OCI-LY7 (cell line): ENCODE results near the gene RUNX1. TPM values are rescaled to one million over a fixed set of nuclear protein-coding genes. Genes with fewer than 3 reads are reported as not detected.
"Not testable (repeated sequence)": the region's sequence is repeated elsewhere in the genome, so short reads cannot be mapped to it uniquely, and the experiment has no call there.

Experiments used
- BruUV-seq: library from RNA; stranded (reverse); fragments of 400-500 nt; replicated peaks from 2 replicates; lab custom pipeline; 2021; lab: Mats Ljungman, UMichigan
- CTCF ChIA-PET: fragments of 300-600 bp; sonication (Branson Sonifier 250); formaldehyde crosslinking; loops from one replicate; lab custom pipeline; 2022; ENCODE audit warnings: antibody characterized with exemption; ENCODE audit not compliant: unreplicated experiment; lab: Charles Lee
- POLR2A ChIA-PET: fragments of 300-600 bp; sonication (Branson Sonifier 250); formaldehyde crosslinking; loops from one replicate; lab custom pipeline; 2022; ENCODE audit warnings: antibody characterized with exemption; lab: Charles Lee
- DNase-seq: peaks from one replicate; pipeline ENCODE4 v3.0.0-alpha.2; 2015; ENCODE audit warnings: low spot score
- H2AFZ ChIP-seq: fragments of 200-600 bp; sonication (generic), shearing (Covaris generic); 2 replicates; pipeline ENCODE4 v1.6.1; 2014; ENCODE audit warnings: mild to moderate bottlenecking, antibody characterized with exemption, low read length, moderate library complexity
- H3K27ac ChIP-seq: fragments of 200-600 bp; sonication (generic); 2 replicates; pipeline ENCODE4 v1.5.1; 2014; ENCODE audit warnings: mixed run types, low read depth, mild to moderate bottlenecking, moderate library complexity, low read length, inconsistent platforms; ENCODE audit not compliant: poor library complexity, severe bottlenecking
- H3K36me3 ChIP-seq: fragments of 200-600 bp; sonication (generic); 2 replicates; pipeline ENCODE4 v1.6.1; 2014; ENCODE audit warnings: mild to moderate bottlenecking, antibody characterized with exemption, low read length, moderate library complexity, mixed read lengths; ENCODE audit not compliant: insufficient read depth
- H3K4me1 ChIP-seq: fragments of 200-600 bp; sonication (generic); 2 replicates; pipeline ENCODE4 v1.5.1; 2014; ENCODE audit warnings: mild to moderate bottlenecking, low read length; ENCODE audit not compliant: insufficient read depth, poor library complexity, severe bottlenecking
- H3K4me2 ChIP-seq: fragments of 200-600 bp; sonication (generic); 2 replicates; pipeline ENCODE4 v1.6.1; 2014; ENCODE audit warnings: mild to moderate bottlenecking, low read length
- H3K4me3 ChIP-seq: fragments of 200-600 bp; sonication (generic); 2 replicates; pipeline ENCODE4 v1.5.1; 2014; ENCODE audit warnings: mild to moderate bottlenecking, low read depth, low read length; ENCODE audit not compliant: poor library complexity, severe bottlenecking
- H3K79me2 ChIP-seq: fragments of 200-600 bp; sonication (generic); 2 replicates; pipeline ENCODE4 v1.6.1; 2016; ENCODE audit warnings: low read depth, mild to moderate bottlenecking, low read length, moderate library complexity, mixed read lengths; ENCODE audit not compliant: insufficient read depth
- H3K9me2 ChIP-seq: fragments of 200-600 bp; sonication (generic); 2 replicates; pipeline ENCODE4 v1.6.1; 2016; ENCODE audit warnings: mild to moderate bottlenecking, low read length, mixed read lengths; ENCODE audit not compliant: insufficient read depth
- H3K9me3 ChIP-seq: fragments of 200-600 bp; sonication (generic); 2 replicates; pipeline ENCODE4 v1.6.1; 2014; ENCODE audit warnings: mild to moderate bottlenecking, mixed run types, low read length, mixed read lengths
- H4K20me1 ChIP-seq: fragments of 200-600 bp; sonication (generic); 2 replicates; pipeline ENCODE4 v1.6.1; 2014; ENCODE audit warnings: mild to moderate bottlenecking, antibody characterized with exemption, low read length, moderate library complexity, mixed read lengths; ENCODE audit not compliant: insufficient read depth
- EZH2phosphoT487 ChIP-seq: fragments of 200-600 bp; sonication (generic); IDR thresholded peaks from 2 replicates; pipeline ENCODE4 v1.6.1; 2018; ENCODE audit warnings: low read depth, borderline replicate concordance, mild to moderate bottlenecking, mixed run types, antibody characterized with exemption, low read length, moderate library complexity, mixed read lengths
- intact Hi-C: fragments of 100-400 bp; cut with micrococcal nuclease; formaldehyde crosslinking; loops from one replicate; pipeline ENCODE4 v1.10.0; 2022; ENCODE audit not compliant: unreplicated experiment
- total RNA-seq, 2 experiments: library from RNA; depleted of rRNA in 1 of 2; stranded (reverse); fragments of >200 nt in 1 of 2; shearing (Covaris generic) in 1 of 2; gene quantifications; 2 replicates each; pipeline ENCODE4 v1.2.3, GENCODE V29; 2014 to 2022
- TF ChIP-seq, protein P1 (sequence below): fragments of 200-600 bp; sonication (generic); conservative IDR thresholded peaks from 2 replicates; pipeline ENCODE4 v1.5.1; 2014; ENCODE audit warnings: mild to moderate bottlenecking, antibody characterized with exemption, low read length, moderate library complexity, mixed read lengths

RUNX1 gene
- total RNA-seq, 2 experiments from 2014 or later: 30.5 to 40.8 TPM

DNA sequence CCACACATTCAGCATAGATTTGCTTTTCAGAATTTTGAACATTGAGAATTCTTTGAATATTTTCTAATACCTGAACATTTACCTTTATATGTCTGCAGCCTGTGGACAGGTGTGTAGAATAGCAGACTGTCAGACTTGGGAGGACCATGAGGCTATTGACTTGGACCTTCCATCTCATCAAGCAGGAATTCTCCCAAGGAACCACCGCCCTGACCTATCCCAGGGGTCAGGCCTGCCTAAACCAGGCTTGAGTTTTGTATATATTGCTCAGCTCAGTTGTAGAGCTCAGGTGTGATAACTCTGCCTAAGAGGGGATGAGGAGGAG, 53.2 kb downstream of the RUNX1 start:
- CTCF ChIA-PET: no interaction called here

DNA sequence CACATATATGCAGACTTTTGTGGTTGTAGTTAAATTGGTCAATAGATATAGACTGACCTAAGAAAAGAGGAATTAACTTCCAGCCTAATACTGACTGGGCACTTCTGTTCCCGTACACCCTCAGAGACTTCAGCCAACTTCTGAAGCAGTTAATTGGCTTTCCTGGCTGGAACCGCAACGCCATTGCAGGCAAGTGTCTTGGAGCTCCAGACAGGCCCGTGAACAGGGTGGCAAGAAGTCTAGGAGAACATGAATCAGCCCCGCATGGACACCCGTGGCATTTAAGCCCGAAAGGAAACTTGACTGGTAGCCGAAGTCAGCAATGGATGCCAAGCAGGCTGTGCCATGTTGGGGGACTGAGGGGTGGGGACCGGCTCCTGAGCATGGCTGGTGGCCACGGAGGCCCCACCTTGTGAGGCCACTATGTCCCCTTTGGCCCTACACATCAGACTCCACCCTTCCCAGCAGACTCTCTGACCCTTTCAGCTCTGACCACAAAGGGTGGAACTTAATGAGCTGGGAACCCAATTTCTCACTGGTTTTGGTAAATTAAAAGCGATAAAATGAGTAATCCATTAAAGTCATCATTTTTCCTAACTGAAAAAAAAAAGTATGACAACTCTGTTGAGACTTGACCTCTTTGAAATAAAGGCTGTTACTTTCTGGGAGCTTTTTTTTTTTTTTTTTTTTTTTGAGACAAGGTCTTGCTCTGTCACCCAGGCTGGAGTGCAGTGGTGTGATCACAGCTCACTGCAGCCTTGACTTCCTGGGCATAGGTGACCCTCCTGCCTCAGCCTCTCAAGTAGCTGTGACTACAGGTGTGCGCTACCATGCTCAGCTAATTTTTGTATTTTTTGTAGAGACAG, 54.1 kb downstream of the RUNX1 start:
- Histone ChIP-seq H3K27ac (no peak overlapping the region), H2AFZ (no peak overlapping the region), H3K4me2 (no peak overlapping the region), H3K36me3 (peaks cover 4% of the 10 kb centered on the region), H4K20me1 (peaks cover 22% of the 10 kb centered on the region; the same call in 1 of the 2 replicates), H3K9me2 (no peaks in the 10 kb centered on the region), H3K79me2 (peaks cover 13% of the 10 kb centered on the region; the same call in 1 of the 2 replicates), H3K9me3 (no peaks in the 10 kb centered on the region), H3K4me3 (no peak overlapping the region), H3K4me1 (peaks cover 6% of the 10 kb centered on the region)
- DNase-seq: no peak
- CTCF ChIA-PET: no interaction called here
- BruUV-seq: no TSS peak
- TF ChIP-seq EZH2phosphoT487: no peak
- TF ChIP-seq, protein P1, sequence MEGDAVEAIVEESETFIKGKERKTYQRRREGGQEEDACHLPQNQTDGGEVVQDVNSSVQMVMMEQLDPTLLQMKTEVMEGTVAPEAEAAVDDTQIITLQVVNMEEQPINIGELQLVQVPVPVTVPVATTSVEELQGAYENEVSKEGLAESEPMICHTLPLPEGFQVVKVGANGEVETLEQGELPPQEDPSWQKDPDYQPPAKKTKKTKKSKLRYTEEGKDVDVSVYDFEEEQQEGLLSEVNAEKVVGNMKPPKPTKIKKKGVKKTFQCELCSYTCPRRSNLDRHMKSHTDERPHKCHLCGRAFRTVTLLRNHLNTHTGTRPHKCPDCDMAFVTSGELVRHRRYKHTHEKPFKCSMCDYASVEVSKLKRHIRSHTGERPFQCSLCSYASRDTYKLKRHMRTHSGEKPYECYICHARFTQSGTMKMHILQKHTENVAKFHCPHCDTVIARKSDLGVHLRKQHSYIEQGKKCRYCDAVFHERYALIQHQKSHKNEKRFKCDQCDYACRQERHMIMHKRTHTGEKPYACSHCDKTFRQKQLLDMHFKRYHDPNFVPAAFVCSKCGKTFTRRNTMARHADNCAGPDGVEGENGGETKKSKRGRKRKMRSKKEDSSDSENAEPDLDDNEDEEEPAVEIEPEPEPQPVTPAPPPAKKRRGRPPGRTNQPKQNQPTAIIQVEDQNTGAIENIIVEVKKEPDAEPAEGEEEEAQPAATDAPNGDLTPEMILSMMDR: no peak
- intact Hi-C loops: no loop called here
- POLR2A ChIA-PET: interaction anchor here (0.6 to 1.0 kb wide), 3 partner anchors 9 to 161 kb away, joined by 3 to 4 read pairs (median 3); no protein-coding TSS in a partner anchor

More for the DNA sequence above, 53.2 kb downstream of the RUNX1 start:
- H3K27ac ChIP-seq: no peak overlapping the region
- no peaks in the 10 kb centered on the region for H3K9me2 ChIP-seq
- no peak for DNase-seq
- peaks cover 4% of the 10 kb centered on the region for H3K36me3 ChIP-seq
- H3K4me1 ChIP-seq: peaks cover 6% of the 10 kb centered on the region
- no peak for TF ChIP-seq EZH2phosphoT487
- TF ChIP-seq, protein P1: no peak
- H4K20me1 ChIP-seq: peaks cover 19% of the 10 kb centered on the region; the same call in 1 of the 2 replicates
- no TSS peak for BruUV-seq
- no peak overlapping the region for H3K4me3 ChIP-seq
- POLR2A ChIA-PET: no interaction called here
- H2AFZ ChIP-seq: no peak overlapping the region
- peaks cover 17% of the 10 kb centered on the region; the same call in 1 of the 2 replicates for H3K79me2 ChIP-seq
- H3K4me2 ChIP-seq: no peak overlapping the region
- H3K9me3 ChIP-seq: no peaks in the 10 kb centered on the region
- intact Hi-C loops: no loop called here

DNA sequence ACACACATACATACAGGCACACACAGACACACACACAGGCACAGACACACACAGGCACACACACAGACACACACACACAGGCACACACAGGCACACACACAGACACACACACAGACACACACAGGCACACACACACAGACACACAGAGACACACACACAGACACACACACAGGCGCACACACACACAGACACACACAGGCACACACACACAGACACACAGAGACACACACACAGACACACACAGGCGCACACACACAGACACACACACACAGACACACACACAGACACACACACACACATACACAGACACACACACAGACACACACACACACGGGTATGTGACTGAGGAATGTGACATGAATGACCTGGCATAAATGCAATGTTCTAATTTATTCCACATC, 55.6 kb downstream of the RUNX1 start:
- H3K79me2 ChIP-seq, H3K4me1 ChIP-seq, BruUV-seq, intact Hi-C loops, H3K9me2 ChIP-seq, DNase-seq, CTCF ChIA-PET, H3K4me3 ChIP-seq, H3K27ac ChIP-seq, H2AFZ ChIP-seq, POLR2A ChIA-PET, H3K36me3 ChIP-seq, H3K4me2 ChIP-seq, H3K9me3 ChIP-seq: not testable (repeated sequence)
- peaks cover 26% of the 10 kb centered on the region; the same call in 1 of the 2 replicates for H4K20me1 ChIP-seq
